GM19099 (cell line): ENCODE data around the gene PISD.

Source experiments
- POLR2A ChIP-seq: IDR thresholded peaks from 3 replicates; pipeline ENCODE4 v1.6.1; 2011; ENCODE audit warnings: low read depth; ENCODE audit not compliant: insufficient read length; ENCODE audit errors: extremely low read depth

The PISD gene

GRCh38 chr22:31618471-31619176 lies 43.4 kb downstream of the PISD start:
- TF ChIP-seq POLR2A: no peak

GRCh38 chr22:31618057-31618456 lies 44.0 kb downstream of the PISD start:
- no peak for TF ChIP-seq POLR2A

- TF ChIP-seq POLR2A: peak; percentile 22
These were observed 45.6 kb downstream of the PISD start for GRCh38 chr22:31616315-31616980.

- TF ChIP-seq POLR2A: no peak
These were observed 46.1 kb downstream of the PISD start for GRCh38 chr22:31615940-31616314.

- no peak for TF ChIP-seq POLR2A
These were observed 46.5 kb downstream of the PISD start for GRCh38 chr22:31615491-31615860.

- no peak for TF ChIP-seq POLR2A
These were observed 47.1 kb downstream of the PISD start for GRCh38 chr22:31614781-31615490.

- no peak for TF ChIP-seq POLR2A
These were observed 48.1 kb downstream of the PISD start for GRCh38 chr22:31613904-31614296.

GRCh38 chr22:31613286-31613903 lies 48.6 kb downstream of the PISD start:
- no peak for TF ChIP-seq POLR2A

GRCh38 chr22:31612891-31613285 lies 49.1 kb downstream of the PISD start:
- TF ChIP-seq POLR2A: no peak

GRCh38 chr22:31611061-31611760 lies 50.8 kb downstream of the PISD start:
- TF ChIP-seq POLR2A: no peak

GRCh38 chr22:31610611-31611010 lies 51.4 kb downstream of the PISD start:
- TF ChIP-seq POLR2A: no peak

GRCh38 chr22:31609716-31610115 lies 52.3 kb downstream of the PISD start:
- no peak for TF ChIP-seq POLR2A

GRCh38 chr22:31607696-31608095 lies 54.3 kb downstream of the PISD start:
- no peak for TF ChIP-seq POLR2A

GRCh38 chr22:31605851-31606585 lies 56.0 kb downstream of the PISD start:
- TF ChIP-seq POLR2A: no peak

GRCh38 chr22:31604746-31605705 lies 57.0 kb downstream of the PISD start:
- TF ChIP-seq POLR2A: no peak
